Retinal pigment epithelial cell (primary cell): ENCODE measurements around the gene GGN.
"Not testable (repeated sequence)": the region's sequence is repeated elsewhere in the genome, so short reads cannot be mapped to it uniquely, and the experiment has no call there.

Experiments used
- DNase-seq: peaks from one replicate; pipeline ENCODE4 v3.0.0-alpha.2; 2010; ENCODE audit warnings: low read depth
- H3K4me3 ChIP-seq: 2 replicates; pipeline ENCODE4 v1.5.1; 2011; ENCODE audit warnings: mild to moderate bottlenecking, low read length, control low read depth, moderate library complexity
- TF ChIP-seq, protein P1 (sequence below): conservative IDR thresholded peaks from 2 replicates; pipeline ENCODE4 v1.5.1; 2011; ENCODE audit warnings: low read depth, low read length, control low read depth, inconsistent platforms

The GGN gene

DNA sequence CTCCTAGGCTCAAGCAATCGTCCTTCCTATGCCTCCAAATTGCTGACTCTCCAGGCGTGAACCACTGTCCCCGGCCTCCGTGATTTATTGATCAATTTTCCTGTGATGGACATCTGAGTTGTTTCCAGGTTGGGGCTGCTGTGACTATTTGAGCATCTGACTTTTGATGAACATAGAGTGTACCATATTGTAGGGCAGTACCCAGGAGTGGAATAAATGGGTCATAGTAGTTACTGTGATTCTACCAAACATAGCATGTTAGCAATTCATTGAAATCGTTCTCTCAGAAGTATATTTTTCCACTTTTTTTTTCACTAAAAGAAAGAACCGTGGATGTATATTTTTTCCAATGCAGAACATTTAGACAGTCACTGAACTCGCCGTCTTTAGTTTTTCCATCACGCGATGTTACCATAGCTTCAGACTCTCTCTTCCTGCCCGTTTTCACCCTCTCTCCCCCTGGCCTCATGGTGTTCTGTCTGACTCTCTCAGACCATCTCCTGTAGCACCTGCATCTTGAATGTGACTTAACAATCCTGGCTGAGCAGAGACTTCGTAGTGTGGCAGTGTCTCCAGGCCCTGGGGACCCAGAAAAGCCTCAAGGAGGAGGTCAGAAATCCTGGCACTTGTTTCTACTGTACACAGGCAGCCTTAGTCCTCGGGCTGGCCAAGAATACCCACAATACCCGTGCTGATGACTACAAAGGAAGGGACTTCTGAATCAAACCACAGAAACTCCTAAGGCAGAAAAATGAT, 41.4 kb upstream of the GGN start:
- no peak overlapping the region for H3K4me3 ChIP-seq
- TF ChIP-seq, protein P1, sequence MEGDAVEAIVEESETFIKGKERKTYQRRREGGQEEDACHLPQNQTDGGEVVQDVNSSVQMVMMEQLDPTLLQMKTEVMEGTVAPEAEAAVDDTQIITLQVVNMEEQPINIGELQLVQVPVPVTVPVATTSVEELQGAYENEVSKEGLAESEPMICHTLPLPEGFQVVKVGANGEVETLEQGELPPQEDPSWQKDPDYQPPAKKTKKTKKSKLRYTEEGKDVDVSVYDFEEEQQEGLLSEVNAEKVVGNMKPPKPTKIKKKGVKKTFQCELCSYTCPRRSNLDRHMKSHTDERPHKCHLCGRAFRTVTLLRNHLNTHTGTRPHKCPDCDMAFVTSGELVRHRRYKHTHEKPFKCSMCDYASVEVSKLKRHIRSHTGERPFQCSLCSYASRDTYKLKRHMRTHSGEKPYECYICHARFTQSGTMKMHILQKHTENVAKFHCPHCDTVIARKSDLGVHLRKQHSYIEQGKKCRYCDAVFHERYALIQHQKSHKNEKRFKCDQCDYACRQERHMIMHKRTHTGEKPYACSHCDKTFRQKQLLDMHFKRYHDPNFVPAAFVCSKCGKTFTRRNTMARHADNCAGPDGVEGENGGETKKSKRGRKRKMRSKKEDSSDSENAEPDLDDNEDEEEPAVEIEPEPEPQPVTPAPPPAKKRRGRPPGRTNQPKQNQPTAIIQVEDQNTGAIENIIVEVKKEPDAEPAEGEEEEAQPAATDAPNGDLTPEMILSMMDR, result no peak
- no peak for DNase-seq

- not testable (repeated sequence) for DNase-seq, H3K4me3 ChIP-seq
Measured at GRCh38 chr19:38427035-38427677, 39.3 kb upstream of the GGN start.

- H3K4me3 ChIP-seq, result no peak within 1 kb of the TSS
- TF ChIP-seq, protein P1, result no peak
- no peak for DNase-seq
Measured at GRCh38 chr19:38425810-38426466, 38.1 kb upstream of the GGN start, which contains the start of gene RASGRP4. Gene RASGRP4, minus strand, starts transcription at chr19:38426219. Its CDS starts 128 bp downstream, at chr19:38426091.

DNA sequence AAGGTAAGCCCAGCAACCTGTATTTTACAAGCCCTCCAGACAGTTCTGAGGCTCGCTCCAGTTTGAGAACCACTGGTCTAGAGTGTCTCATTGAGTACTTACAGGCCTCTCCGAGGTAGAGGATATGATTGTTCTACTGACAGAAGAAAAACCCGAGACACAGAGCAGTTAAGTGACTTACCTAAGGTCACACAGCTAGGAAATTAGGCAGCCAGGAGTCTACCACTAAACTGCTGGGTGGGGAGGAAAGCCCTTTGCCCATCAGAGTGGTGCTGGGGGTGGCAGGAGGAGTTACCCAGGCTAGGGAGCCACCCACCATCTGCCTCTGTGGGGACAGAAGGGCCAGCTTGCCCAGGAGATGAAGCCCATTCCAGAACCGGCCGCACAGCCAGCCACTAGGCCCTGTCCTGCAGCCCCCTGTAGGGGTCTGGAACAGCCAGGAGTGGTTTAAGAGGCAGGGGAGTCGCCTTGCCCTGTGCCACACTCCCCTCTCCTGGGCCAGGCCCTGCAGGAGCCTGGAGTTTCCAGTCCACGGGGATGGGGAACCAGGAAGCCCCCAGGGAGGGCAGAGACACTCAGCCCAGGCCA, 37.5 kb upstream of the GGN start:
- DNase-seq, result no peak
- TF ChIP-seq, protein P1, result no peak
- H3K4me3 ChIP-seq, result no peak overlapping the region

DNA sequence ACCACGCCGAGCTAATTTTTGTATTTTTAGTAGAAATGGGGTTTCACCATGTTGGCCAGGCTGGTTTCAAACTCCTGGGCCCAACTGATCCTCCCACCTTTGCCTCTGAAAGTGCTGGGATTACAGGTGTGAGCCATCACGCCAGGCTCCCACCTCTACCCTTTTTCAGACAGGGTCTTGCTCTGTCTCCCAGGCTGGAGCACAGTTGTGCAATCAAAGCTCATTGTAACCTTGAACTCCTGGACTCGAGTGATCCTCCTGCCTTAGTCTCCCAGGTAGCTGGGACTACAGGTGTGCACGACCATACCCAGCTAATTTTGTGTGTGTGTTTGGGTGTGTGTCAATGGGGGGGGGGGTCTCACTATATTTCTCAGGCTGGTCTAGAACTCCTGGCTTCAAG, 36.4 kb upstream of the GGN start:
- TF ChIP-seq, protein P1, result no peak

GRCh38 chr19:38422438-38422837, 34.6 kb upstream of the GGN start:
- no peak for DNase-seq
- TF ChIP-seq, protein P1, result no peak
- H3K4me3 ChIP-seq, result no peak overlapping the region

More for the DNA sequence above, 36.4 kb upstream of the GGN start:
- H3K4me3 ChIP-seq, result no peak overlapping the region
- DNase-seq, result no peak

DNA sequence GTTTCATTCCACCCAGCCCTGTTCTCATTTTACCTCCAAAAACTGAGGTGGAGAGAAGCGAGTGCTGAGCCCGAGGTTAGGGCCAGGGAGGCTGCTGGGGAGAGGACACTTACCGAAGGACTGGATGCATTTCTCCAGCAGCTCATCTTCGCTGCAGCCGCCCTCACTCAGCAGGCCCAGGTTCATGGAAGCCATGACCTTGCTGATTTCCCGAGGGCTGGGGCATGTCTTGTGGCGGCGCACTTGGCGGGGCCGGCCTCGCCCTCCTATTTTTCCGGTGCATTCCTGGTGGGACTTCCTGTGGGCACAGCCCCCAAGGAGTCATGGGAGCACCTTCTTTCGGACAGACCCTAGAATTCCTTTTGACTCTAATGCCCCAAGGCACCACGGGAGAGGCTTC, 34.0 kb upstream of the GGN start:
- no peak for DNase-seq
- TF ChIP-seq, protein P1, result no peak

More for the DNA sequence above, 34.0 kb upstream of the GGN start:
- no peak overlapping the region for H3K4me3 ChIP-seq
